Natural killer cell (primary cell): Measurements from ENCODE around the gene MYBPC2. TPM values are rescaled to one million over a fixed set of nuclear protein-coding genes. Genes with fewer than 3 reads are reported as not detected.

Source experiments
- ATAC-seq, 3 donors: fragments of 150-1000 bp in 2 of 3; fragments of 200-7000 bp in 1 of 3; cut with Tn5 transposase; 1 replicate in 1 of 3; 2 replicates in 2 of 3; pipeline ENCODE4 v1.10.0; 2021; ENCODE audit warnings: mild to moderate bottlenecking in 2 of 3, moderate library complexity in 2 of 3
- DNase-seq, 2 donors: peaks; one replicate each; pipeline versions ENCODE4 v3.0.0 to v3.0.0-alpha.2; 2013 to 2021; ENCODE audit warnings: mixed read lengths in 1 of 2
- H3K27ac ChIP-seq: one replicate; pipeline ENCODE4 v1.5.1; 2013; ENCODE audit warnings: mild to moderate bottlenecking, low read length
- H3K27me3 ChIP-seq: one replicate; pipeline ENCODE4 v1.6.1; 2013; ENCODE audit warnings: low read length; ENCODE audit not compliant: control insufficient read depth, insufficient read depth
- H3K36me3 ChIP-seq: one replicate; pipeline ENCODE4 v1.6.1; 2013; ENCODE audit warnings: low read length; ENCODE audit not compliant: control insufficient read depth, insufficient read depth
- H3K4me1 ChIP-seq: one replicate; pipeline ENCODE4 v1.6.1; 2013; ENCODE audit warnings: low read length; ENCODE audit not compliant: control insufficient read depth, insufficient read depth
- H3K4me3 ChIP-seq: one replicate; pipeline ENCODE4 v1.5.1; 2013; ENCODE audit warnings: low read length
- H3K9me3 ChIP-seq: one replicate; pipeline ENCODE4 v1.6.1; 2013; ENCODE audit warnings: low read length; ENCODE audit not compliant: control insufficient read depth, insufficient read depth
- H3K27ac Mint-ChIP-seq, 2 donors: one replicate each; pipeline ENCODE4 v1.8.0; 2022; ENCODE audit warnings: mild to moderate bottlenecking in 2 of 2, mixed read lengths in 2 of 2, moderate library complexity in 1 of 2
- H3K27me3 Mint-ChIP-seq, 2 donors: one replicate each; pipeline ENCODE4 v1.8.0; 2022; ENCODE audit warnings: low read depth in 2 of 2, mixed read lengths in 2 of 2
- H3K36me3 Mint-ChIP-seq: one replicate; pipeline ENCODE4 v1.8.0; 2022; ENCODE audit warnings: mixed read lengths
- H3K4me1 Mint-ChIP-seq, 2 donors: one replicate each; pipeline ENCODE4 v1.8.0; 2022; ENCODE audit warnings: mixed read lengths in 2 of 2
- H3K4me3 Mint-ChIP-seq: one replicate; pipeline ENCODE4 v1.8.0; 2022; ENCODE audit warnings: mild to moderate bottlenecking, moderate library complexity, mixed read lengths
- H3K9me3 Mint-ChIP-seq, 2 donors: one replicate each; pipeline ENCODE4 v1.8.0; 2022; ENCODE audit warnings: mixed read lengths in 2 of 2
- CTCF ChIP-seq: fragments of 200-600 bp; IDR thresholded peaks from one replicate; pipeline ENCODE4 v1.8.0; 2022; ENCODE audit warnings: antibody characterized with exemption
- WGBS: methylation state at CpG from one replicate; pipeline ENCODE4 v1.1.7; 2013; ENCODE audit warnings: missing lambda C conversion rate; ENCODE audit not compliant: insufficient coverage; 5-methylcytosine and 5-hydroxymethylcytosine counted together
- intact Hi-C: fragments of 100-400 bp; cut with micrococcal nuclease; formaldehyde crosslinking; loops from one replicate; pipeline ENCODE4 v1.14.2; 2022
- total RNA-seq, 4 donors: library from RNA; stranded (reverse); fragments of 120-200 nt in 1 of 4; gene quantifications; one replicate each; pipeline versions ENCODE4 v1.2.3 to v1.2.4, GENCODE V29; 2013 to 2022

The MYBPC2 gene
- total RNA-seq, 3 donors from 2014 or later (not counting 1 experiment from before 2014, with no cell fraction given), result 0.09 to 0.15 TPM; not detected in 1

DNA sequence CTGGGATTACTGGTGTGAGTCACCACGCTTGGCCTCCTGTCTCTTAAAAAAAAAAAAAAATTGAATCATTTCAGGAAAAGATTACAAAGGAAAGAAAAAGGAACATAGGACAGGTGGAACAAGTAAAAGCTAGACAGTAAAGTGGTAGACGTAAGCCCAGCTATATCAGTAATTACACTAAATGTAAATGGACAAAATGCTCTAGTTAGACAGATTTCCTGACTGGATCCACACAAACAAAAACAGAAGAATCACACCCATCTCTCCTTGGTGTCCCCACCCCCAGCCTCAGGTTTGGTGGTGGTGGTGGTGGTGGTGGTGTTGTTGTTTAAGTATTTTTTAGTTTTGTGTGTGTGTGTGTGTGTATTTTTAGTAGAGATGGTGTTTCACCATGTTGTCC is 20.3 kb upstream of the MYBPC2 start:
- H3K27ac Mint-ChIP-seq, result no peak overlapping the region
- 100% methylated on average over 1 of the region's 2 CpGs for WGBS
- Histone ChIP-seq H3K27ac (no peak overlapping the region), H3K4me3 (no peak overlapping the region), H3K9me3 (no peaks in the 10 kb centered on the region), H3K27me3 (no peaks in the 10 kb centered on the region), H3K4me1 (peaks cover 28% of the 10 kb centered on the region), H3K36me3 (peaks cover 4% of the 10 kb centered on the region)
- ATAC-seq, result no peak
- DNase-seq, result no peak
- H3K36me3 Mint-ChIP-seq, result no peaks in the 10 kb centered on the region
- no peaks in the 10 kb centered on the region for H3K9me3 Mint-ChIP-seq
- no peak overlapping the region for H3K4me3 Mint-ChIP-seq
- TF ChIP-seq CTCF, result no peak
- H3K4me1 Mint-ChIP-seq, result peaks cover 0 to 8% of the 10 kb centered on the region in 2 donors
- intact Hi-C loops, result no loop called here
- H3K27me3 Mint-ChIP-seq, result no peaks in the 10 kb centered on the region

DNA sequence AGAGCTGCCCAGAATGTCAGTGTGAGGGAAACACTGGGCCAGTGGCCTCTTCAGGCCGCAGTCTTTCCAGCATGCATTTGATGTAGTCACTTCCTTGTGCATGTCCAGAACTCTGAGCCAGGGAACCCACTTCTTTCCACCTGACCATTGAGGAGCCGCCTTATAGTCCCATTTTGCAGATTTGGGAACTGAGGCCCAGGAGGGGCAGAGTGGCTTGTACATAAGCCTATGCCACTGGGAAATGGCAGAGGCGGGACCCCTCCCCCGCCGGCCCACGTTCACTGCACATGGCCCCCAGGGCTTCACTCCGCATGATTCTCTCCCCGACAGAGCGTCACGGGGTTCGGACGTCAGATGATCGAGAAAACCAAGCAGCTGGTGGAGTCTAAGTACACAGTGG is 19.6 kb upstream of the MYBPC2 start:
- ATAC-seq (no peak), DNase-seq (no peak)
- 95% methylated on average over 13 of the region's 13 CpGs for WGBS
- Mint-ChIP-seq H3K4me1 (peaks cover 0 to 8% of the 10 kb centered on the region in 2 donors), H3K27ac (no peak overlapping the region), H3K9me3 (no peaks in the 10 kb centered on the region), H3K4me3 (no peak overlapping the region), H3K27me3 (no peaks in the 10 kb centered on the region), H3K36me3 (no peaks in the 10 kb centered on the region)
- Histone ChIP-seq H3K27ac (no peak overlapping the region), H3K4me1 (peaks cover 28% of the 10 kb centered on the region), H3K36me3 (peaks cover 4% of the 10 kb centered on the region), H3K9me3 (no peaks in the 10 kb centered on the region), H3K27me3 (no peaks in the 10 kb centered on the region), H3K4me3 (no peak overlapping the region)
- intact Hi-C loops, result no loop called here
- no peak for TF ChIP-seq CTCF

DNA sequence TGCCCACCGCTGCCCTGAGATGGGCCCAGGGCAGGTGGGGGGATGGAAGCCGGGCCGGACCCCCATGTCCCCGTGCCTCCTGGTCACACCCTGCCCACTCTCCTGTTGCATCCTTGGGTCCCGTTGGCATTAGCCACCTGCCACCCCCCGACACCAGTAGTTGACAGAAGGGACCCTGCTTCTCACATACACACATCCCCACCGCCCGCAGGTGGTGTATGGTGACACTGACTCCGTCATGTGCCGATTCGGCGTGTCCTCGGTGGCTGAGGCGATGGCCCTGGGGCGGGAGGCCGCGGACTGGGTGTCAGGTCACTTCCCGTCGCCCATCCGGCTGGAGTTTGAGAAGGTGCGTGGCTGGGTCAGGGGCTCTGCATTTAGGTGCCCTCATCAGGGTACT is 19.2 kb upstream of the MYBPC2 start:
- Histone ChIP-seq H3K27ac (no peak overlapping the region), H3K4me3 (no peak overlapping the region), H3K9me3 (no peaks in the 10 kb centered on the region), H3K27me3 (no peaks in the 10 kb centered on the region), H3K36me3 (peaks cover 4% of the 10 kb centered on the region), H3K4me1 (peaks cover 32% of the 10 kb centered on the region)
- no peak overlapping the region for H3K4me3 Mint-ChIP-seq
- peak in 1 of 2 donors; percentile 1 for DNase-seq
- peaks cover 0 to 3% of the 10 kb centered on the region in 2 donors for H3K27me3 Mint-ChIP-seq
- H3K27ac Mint-ChIP-seq, result no peak overlapping the region
- WGBS, result 98% methylated on average over 21 of the region's 21 CpGs
- peaks cover 0 to 9% of the 10 kb centered on the region in 2 donors for H3K4me1 Mint-ChIP-seq
- intact Hi-C loops, result no loop called here
- H3K36me3 Mint-ChIP-seq, result no peaks in the 10 kb centered on the region
- ATAC-seq, result no peak
- TF ChIP-seq CTCF, result no peak
- no peaks in the 10 kb centered on the region for H3K9me3 Mint-ChIP-seq
